ENCODE data around the gene UBC. TPM values are rescaled to one million over a fixed set of nuclear protein-coding genes. Genes with fewer than 3 reads are reported as not detected.

Gene UBC
- total RNA-seq, 1 donor from 2014 or later, result 1,214 TPM

DNA sequence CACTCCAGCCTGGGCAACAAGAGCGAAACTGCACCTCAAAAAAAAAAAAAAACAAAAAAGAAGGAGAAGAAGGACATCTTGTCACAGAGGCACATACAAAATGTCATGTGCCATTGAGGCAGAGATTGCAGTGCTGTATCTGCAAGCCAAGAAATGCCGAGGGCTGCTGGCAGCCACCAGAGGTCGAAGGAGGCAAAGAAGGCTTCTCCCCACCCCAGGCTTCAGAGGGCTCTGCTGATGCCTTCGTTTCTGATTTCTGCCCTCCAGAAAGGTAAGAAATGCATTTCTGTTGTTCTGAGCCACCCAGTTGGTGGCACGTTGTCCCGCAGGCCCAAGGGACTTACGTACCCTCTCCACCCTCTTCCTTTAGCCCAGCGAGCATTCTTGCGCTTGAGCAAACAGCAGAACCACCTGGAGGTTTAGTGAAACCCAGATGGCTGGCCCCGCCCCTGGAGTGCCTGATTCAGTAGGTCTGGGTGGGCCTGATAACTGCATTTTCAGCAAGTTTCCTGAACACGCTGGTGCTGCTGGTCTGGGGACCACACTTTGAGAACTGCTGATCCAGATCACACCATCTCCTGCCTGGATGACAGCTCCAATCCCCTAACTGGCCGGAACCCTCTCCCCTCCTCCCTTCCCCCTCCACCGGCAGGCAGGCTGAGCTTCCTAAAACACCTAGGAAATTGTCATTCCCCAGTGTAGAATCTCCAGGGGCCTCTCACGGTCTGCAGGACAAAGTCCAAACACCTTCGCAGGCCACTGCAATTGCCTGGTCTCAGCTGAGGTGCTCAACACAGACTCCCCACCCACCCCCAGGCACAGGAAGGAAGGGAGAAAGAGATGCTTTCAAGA lies 29.6 kb downstream of the UBC start:
- Histone ChIP-seq H3K9ac (ENCODE audit: low read length) (no peak overlapping the region), H3K4me3 (ENCODE audit: insufficient read depth, low read depth, low read length) (no peak overlapping the region), H3K9me3 (ENCODE audit: insufficient read depth, low read depth, low read length) (no peaks in the 10 kb centered on the region), H3K27me3 (ENCODE audit: insufficient read depth, low read length) (no peaks in the 10 kb centered on the region), H3K36me3 (ENCODE audit: insufficient read depth, low read length) (no peaks in the 10 kb centered on the region), H2AFZ (ENCODE audit: low read depth, low read length) (no peak overlapping the region), H3K4me2 (ENCODE audit: low read length) (no peak overlapping the region), H3K27ac (ENCODE audit: low read depth, low read length) (no peak overlapping the region), H3K4me1 (ENCODE audit: insufficient read depth, low read length) (no peaks in the 10 kb centered on the region), H3K79me2 (ENCODE audit: insufficient read depth, low read length) (no peaks in the 10 kb centered on the region), H4K20me1 (ENCODE audit: insufficient read depth, low read length) (no peaks in the 10 kb centered on the region)
- H3K9me3 Mint-ChIP-seq (ENCODE audit: unreplicated experiment), result no peaks in the 10 kb centered on the region
- no peak overlapping the region for H3K4me3 Mint-ChIP-seq (ENCODE audit: unreplicated experiment)
- no peak for TF ChIP-seq EZH2 (IDR thresholded peaks at IDR 0.05; ENCODE audit: insufficient read depth, low read length)
- TF ChIP-seq, protein P1, sequence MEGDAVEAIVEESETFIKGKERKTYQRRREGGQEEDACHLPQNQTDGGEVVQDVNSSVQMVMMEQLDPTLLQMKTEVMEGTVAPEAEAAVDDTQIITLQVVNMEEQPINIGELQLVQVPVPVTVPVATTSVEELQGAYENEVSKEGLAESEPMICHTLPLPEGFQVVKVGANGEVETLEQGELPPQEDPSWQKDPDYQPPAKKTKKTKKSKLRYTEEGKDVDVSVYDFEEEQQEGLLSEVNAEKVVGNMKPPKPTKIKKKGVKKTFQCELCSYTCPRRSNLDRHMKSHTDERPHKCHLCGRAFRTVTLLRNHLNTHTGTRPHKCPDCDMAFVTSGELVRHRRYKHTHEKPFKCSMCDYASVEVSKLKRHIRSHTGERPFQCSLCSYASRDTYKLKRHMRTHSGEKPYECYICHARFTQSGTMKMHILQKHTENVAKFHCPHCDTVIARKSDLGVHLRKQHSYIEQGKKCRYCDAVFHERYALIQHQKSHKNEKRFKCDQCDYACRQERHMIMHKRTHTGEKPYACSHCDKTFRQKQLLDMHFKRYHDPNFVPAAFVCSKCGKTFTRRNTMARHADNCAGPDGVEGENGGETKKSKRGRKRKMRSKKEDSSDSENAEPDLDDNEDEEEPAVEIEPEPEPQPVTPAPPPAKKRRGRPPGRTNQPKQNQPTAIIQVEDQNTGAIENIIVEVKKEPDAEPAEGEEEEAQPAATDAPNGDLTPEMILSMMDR (IDR thresholded peaks at IDR 0.05; ENCODE audit: insufficient read depth, low read depth, low read length), result no peak
- H3K27ac Mint-ChIP-seq (ENCODE audit: unreplicated experiment), result no peak overlapping the region
- H3K27me3 Mint-ChIP-seq (ENCODE audit: low read depth, unreplicated experiment), result no peaks in the 10 kb centered on the region
- peaks cover 3% of the 10 kb centered on the region for H3K36me3 Mint-ChIP-seq (ENCODE audit: low read depth, unreplicated experiment)
- no peaks in the 10 kb centered on the region for H3K4me1 Mint-ChIP-seq (ENCODE audit: low read depth, unreplicated experiment)
- DNase-seq (ENCODE audit: low read depth) (no peak), FAIRE-seq (no peak)

DNA sequence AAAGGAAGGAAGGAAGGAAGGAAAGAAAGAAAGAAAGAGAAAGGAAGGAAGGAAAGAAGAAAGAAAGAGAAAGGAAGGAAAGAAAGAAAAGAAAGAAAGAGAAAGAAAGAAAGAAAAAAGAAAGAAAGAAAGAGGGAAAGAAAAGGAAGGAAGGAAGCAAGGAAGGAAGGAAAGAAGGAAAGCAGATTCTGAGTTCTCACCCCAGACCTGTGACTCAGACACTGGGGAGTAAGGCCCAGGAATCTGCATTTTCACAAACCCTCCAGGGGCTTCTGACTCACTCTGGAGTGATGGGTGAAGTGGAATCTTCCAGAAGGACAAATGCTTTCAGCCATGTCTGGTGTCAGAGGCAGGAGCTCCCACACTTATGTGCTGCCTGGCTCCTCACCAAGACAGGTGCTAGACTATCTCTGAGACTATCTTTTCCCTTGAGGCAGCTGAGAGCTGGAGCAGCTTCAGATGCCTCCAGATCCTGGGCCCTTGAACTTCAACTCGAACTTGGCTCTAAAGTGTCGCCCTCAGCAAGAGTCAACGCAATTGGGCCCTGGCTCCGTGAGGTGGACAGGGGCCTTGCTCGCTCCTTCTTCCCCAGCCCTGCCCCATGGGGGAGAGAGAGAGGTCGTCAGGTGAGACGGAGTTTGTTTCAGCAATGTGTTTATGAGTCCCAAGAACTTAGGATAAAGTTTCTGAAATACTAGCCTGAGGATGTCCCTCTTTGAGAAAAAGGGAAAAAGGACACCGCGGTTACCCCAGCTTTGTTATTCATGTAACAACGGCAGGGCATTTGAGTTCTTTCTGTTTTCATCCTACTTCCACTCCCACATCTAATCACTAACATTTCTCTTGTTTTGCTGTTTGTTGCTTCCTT lies 31.0 kb downstream of the UBC start:
- Mint-ChIP-seq H3K4me1 (ENCODE audit: low read depth, unreplicated experiment) (no peaks in the 10 kb centered on the region), H3K36me3 (ENCODE audit: low read depth, unreplicated experiment) (peaks cover 6% of the 10 kb centered on the region), H3K9me3 (ENCODE audit: unreplicated experiment) (peaks cover under 1% of the 10 kb centered on the region), H3K27ac (ENCODE audit: unreplicated experiment) (no peak overlapping the region), H3K27me3 (ENCODE audit: low read depth, unreplicated experiment) (no peaks in the 10 kb centered on the region), H3K4me3 (ENCODE audit: unreplicated experiment) (no peak overlapping the region)
- Histone ChIP-seq H3K9ac (ENCODE audit: low read length) (no peak overlapping the region), H3K9me3 (ENCODE audit: insufficient read depth, low read depth, low read length) (no peaks in the 10 kb centered on the region), H3K79me2 (ENCODE audit: insufficient read depth, low read length) (no peaks in the 10 kb centered on the region), H3K36me3 (ENCODE audit: insufficient read depth, low read length) (no peaks in the 10 kb centered on the region), H3K4me2 (ENCODE audit: low read length) (no peak overlapping the region), H3K4me3 (ENCODE audit: insufficient read depth, low read depth, low read length) (no peak overlapping the region), H2AFZ (ENCODE audit: low read depth, low read length) (no peak overlapping the region), H3K27ac (ENCODE audit: low read depth, low read length) (no peak overlapping the region), H3K27me3 (ENCODE audit: insufficient read depth, low read length) (no peaks in the 10 kb centered on the region), H3K4me1 (ENCODE audit: insufficient read depth, low read length) (no peaks in the 10 kb centered on the region), H4K20me1 (ENCODE audit: insufficient read depth, low read length) (no peaks in the 10 kb centered on the region)
- no peak for DNase-seq (ENCODE audit: low read depth)
- no peak for FAIRE-seq
- TF ChIP-seq, protein P1 (IDR thresholded peaks at IDR 0.05; ENCODE audit: insufficient read depth, low read depth, low read length), result no peak
- no peak for TF ChIP-seq EZH2 (IDR thresholded peaks at IDR 0.05; ENCODE audit: insufficient read depth, low read length)
